ENCODE data around the gene C16orf78. TPM values are rescaled to one million over a fixed set of nuclear protein-coding genes. Genes with fewer than 3 reads are reported as not detected.

C16orf78 gene
- total RNA-seq, 1 experiment from 2014 or later: not detected

DNA sequence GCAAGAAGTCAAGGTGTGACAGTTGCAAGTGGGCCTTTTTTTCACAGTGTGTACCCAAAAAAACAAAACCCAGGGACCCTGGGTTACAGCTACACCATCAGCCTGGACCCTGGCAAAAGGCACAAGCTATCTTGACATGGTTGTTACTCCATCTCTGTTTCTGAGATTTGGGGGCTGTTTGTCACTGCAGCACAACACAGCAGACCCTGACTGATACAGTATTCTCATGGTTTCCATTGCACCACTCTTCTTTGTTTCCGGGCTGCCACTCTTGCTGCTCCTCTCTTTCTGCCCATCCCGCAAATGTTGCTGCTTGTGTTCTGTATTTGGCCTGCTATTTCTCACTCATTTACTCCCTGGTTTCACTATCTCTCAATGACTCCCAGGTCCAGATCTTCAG is 55.2 kb downstream of the C16orf78 start:
- Mint-ChIP-seq H3K27me3 (ENCODE audit: unreplicated experiment) (peaks cover 78% of the 10 kb centered on the region), H3K9me3 (ENCODE audit: low read depth, unreplicated experiment) (no peaks in the 10 kb centered on the region), H3K4me3 (ENCODE audit: low read depth, unreplicated experiment) (no peak overlapping the region), H3K27ac (ENCODE audit: unreplicated experiment) (no peak overlapping the region), H3K4me1 (ENCODE audit: low read depth, unreplicated experiment) (no peaks in the 10 kb centered on the region), H3K36me3 (ENCODE audit: insufficient read depth, unreplicated experiment) (no peaks in the 10 kb centered on the region)
- CTCF ChIA-PET: interaction anchor here (1.0 kb wide), 1 partner anchor 41 kb away, joined by 4 read pairs; no protein-coding TSS in a partner anchor
- no peak for DNase-seq
- intact Hi-C loops (cut with micrococcal nuclease; ENCODE audit: unreplicated experiment): no loop called here
- BruUV-seq (replicated peaks): no TSS peak
- TF ChIP-seq, protein P1, sequence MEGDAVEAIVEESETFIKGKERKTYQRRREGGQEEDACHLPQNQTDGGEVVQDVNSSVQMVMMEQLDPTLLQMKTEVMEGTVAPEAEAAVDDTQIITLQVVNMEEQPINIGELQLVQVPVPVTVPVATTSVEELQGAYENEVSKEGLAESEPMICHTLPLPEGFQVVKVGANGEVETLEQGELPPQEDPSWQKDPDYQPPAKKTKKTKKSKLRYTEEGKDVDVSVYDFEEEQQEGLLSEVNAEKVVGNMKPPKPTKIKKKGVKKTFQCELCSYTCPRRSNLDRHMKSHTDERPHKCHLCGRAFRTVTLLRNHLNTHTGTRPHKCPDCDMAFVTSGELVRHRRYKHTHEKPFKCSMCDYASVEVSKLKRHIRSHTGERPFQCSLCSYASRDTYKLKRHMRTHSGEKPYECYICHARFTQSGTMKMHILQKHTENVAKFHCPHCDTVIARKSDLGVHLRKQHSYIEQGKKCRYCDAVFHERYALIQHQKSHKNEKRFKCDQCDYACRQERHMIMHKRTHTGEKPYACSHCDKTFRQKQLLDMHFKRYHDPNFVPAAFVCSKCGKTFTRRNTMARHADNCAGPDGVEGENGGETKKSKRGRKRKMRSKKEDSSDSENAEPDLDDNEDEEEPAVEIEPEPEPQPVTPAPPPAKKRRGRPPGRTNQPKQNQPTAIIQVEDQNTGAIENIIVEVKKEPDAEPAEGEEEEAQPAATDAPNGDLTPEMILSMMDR (IDR thresholded peaks at IDR 0.05; ENCODE audit: unreplicated experiment): no peak

DNA sequence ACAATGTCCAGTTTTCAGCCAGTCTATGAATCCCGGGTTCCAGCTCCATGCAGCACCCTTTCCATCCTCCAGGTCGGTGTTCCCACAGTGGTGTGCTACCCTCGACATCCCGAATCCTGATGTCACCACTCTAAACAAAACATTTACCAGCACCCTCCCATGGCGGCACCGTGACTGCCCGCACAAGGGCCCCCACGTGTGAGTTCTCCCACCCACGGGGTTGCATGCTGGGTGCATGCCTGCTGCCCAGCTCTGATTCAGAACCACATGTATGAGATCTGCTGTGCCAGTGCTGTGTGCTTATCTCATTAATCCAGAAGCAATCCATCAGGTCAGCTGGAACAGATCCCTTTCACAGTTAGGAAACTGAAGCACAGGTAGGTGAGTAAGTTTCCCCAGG is 57.4 kb downstream of the C16orf78 start:
- no peaks in the 10 kb centered on the region for H3K36me3 Mint-ChIP-seq (ENCODE audit: insufficient read depth, unreplicated experiment)
- no peaks in the 10 kb centered on the region for H3K9me3 Mint-ChIP-seq (ENCODE audit: low read depth, unreplicated experiment)
- TF ChIP-seq, protein P1 (IDR thresholded peaks at IDR 0.05; ENCODE audit: unreplicated experiment): no peak
- BruUV-seq (replicated peaks): no TSS peak
- intact Hi-C loops (cut with micrococcal nuclease; ENCODE audit: unreplicated experiment): no loop called here
- CTCF ChIA-PET: no interaction called here
- DNase-seq: no peak
- H3K27me3 Mint-ChIP-seq (ENCODE audit: unreplicated experiment): peaks cover 85% of the 10 kb centered on the region
- no peak overlapping the region for H3K27ac Mint-ChIP-seq (ENCODE audit: unreplicated experiment)
- H3K4me3 Mint-ChIP-seq (ENCODE audit: low read depth, unreplicated experiment): no peak overlapping the region
- no peaks in the 10 kb centered on the region for H3K4me1 Mint-ChIP-seq (ENCODE audit: low read depth, unreplicated experiment)

DNA sequence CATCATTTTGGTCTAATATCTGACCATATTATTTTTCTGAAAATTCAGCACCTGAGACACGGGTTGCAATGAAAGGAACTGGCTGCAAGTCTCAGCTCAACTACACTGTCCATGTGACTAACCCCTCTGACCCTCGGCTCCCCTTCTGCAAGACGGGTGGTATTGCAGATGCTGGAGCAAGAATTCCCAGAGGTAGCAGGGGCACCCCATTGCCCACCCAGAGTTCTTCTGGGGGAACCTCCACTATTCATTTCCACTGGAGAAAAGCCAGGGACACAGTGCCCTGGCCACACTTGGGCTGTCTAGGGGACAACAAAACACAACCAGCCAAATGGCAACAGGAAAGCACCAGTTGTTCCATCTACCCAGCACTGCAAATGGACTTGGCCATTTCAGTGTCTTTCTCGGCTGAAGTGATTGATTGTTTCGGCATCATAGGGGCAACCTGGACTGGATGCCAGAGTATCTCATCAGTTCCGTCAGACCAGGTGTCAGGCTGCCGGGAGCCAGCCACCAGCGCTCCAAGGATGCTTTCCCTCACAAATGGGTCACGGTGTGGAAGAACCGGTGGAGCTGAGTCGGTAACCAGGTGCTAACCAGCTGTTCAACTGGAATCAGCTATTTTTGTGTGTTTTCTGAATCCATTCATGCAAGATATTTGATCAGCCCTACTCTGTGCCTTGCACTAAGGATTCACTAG is 58.1 kb downstream of the C16orf78 start:
- CTCF ChIA-PET: no interaction called here
- Mint-ChIP-seq H3K4me1 (ENCODE audit: low read depth, unreplicated experiment) (no peaks in the 10 kb centered on the region), H3K36me3 (ENCODE audit: insufficient read depth, unreplicated experiment) (no peaks in the 10 kb centered on the region), H3K9me3 (ENCODE audit: low read depth, unreplicated experiment) (no peaks in the 10 kb centered on the region), H3K4me3 (ENCODE audit: low read depth, unreplicated experiment) (no peak overlapping the region), H3K27ac (ENCODE audit: unreplicated experiment) (no peak overlapping the region), H3K27me3 (ENCODE audit: unreplicated experiment) (peaks cover 85% of the 10 kb centered on the region)
- TF ChIP-seq, protein P1 (IDR thresholded peaks at IDR 0.05; ENCODE audit: unreplicated experiment): no peak
- intact Hi-C loops (cut with micrococcal nuclease; ENCODE audit: unreplicated experiment): no loop called here
- DNase-seq: no peak
- no TSS peak for BruUV-seq (replicated peaks)

DNA sequence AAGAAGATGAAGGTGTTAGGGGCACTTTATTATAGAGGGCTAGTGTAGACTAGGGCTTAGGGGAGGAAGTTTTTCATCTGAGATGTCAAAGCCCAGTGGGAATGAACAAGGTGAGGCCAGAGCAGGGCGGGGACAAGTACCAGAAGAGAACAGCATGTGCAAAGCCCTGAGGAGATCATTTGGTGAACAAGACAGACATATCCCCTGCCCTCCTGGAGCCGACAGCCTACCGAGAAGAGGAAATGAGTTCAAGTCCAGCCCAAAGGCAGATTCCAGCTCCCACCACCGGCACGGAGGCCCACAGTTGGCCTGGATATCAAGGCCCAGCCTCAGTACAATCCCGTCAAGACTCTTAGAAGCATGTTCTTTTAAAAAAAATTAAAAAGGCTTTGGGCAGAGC is 61.1 kb downstream of the C16orf78 start:
- intact Hi-C loops (cut with micrococcal nuclease; ENCODE audit: unreplicated experiment): no loop called here
- Mint-ChIP-seq H3K27ac (ENCODE audit: unreplicated experiment) (no peak overlapping the region), H3K4me1 (ENCODE audit: low read depth, unreplicated experiment) (no peaks in the 10 kb centered on the region), H3K4me3 (ENCODE audit: low read depth, unreplicated experiment) (no peak overlapping the region), H3K9me3 (ENCODE audit: low read depth, unreplicated experiment) (no peaks in the 10 kb centered on the region), H3K27me3 (ENCODE audit: unreplicated experiment) (peaks cover 88% of the 10 kb centered on the region), H3K36me3 (ENCODE audit: insufficient read depth, unreplicated experiment) (no peaks in the 10 kb centered on the region)
- no peak for DNase-seq
- TF ChIP-seq, protein P1 (IDR thresholded peaks at IDR 0.05; ENCODE audit: unreplicated experiment): no peak
- BruUV-seq (replicated peaks): no TSS peak
- CTCF ChIA-PET: interaction anchor here (0.6 kb wide), 1 partner anchor 147 kb away, joined by 3 read pairs; no protein-coding TSS in a partner anchor
